Activated T-helper 17 cell treated with anti-CD3 and anti-CD28 coated beads, Interleukin-2, amount 50 U/mL, for 72 hours (primary cell): Measurements from ENCODE around the gene FKBP11. TPM values are rescaled to one million over a fixed set of nuclear protein-coding genes. Genes with fewer than 3 reads are reported as not detected.

Experiments
- ATAC-seq: fragments of 150-1000 bp; cut with Tn5 transposase; replicated peaks from 2 replicates; pipeline ENCODE4 v1.10.0; 2021; ENCODE audit warnings: mild to moderate bottlenecking, moderate library complexity
- H3K27ac Mint-ChIP-seq: one replicate; pipeline ENCODE4 v1.8.0; 2022; ENCODE audit warnings: mixed read lengths
- H3K27me3 Mint-ChIP-seq: one replicate; pipeline ENCODE4 v1.8.0; 2022; ENCODE audit warnings: mixed read lengths
- H3K36me3 Mint-ChIP-seq: one replicate; pipeline ENCODE4 v1.8.0; 2022; ENCODE audit warnings: low read depth, mild to moderate bottlenecking, mixed read lengths
- H3K4me1 Mint-ChIP-seq: one replicate; pipeline ENCODE4 v1.8.0; 2022; ENCODE audit warnings: mixed read lengths
- H3K4me3 Mint-ChIP-seq: one replicate; pipeline ENCODE4 v1.8.0; 2022; ENCODE audit warnings: mild to moderate bottlenecking, mixed read lengths
- H3K9me3 Mint-ChIP-seq: one replicate; pipeline ENCODE4 v1.8.0; 2022; ENCODE audit warnings: mixed read lengths
- total RNA-seq, 2 donors: library from RNA; stranded (reverse); gene quantifications; one replicate each; pipeline ENCODE4 v1.2.3, GENCODE V29; 2022

The FKBP11 gene
- total RNA-seq = 100 to 1,000 TPM in 1 of 2 donors, 10 to 100 TPM in 1; 55.0 to 100 TPM

- H3K9me3 Mint-ChIP-seq = peaks cover 3% of the 10 kb centered on the region
- H3K4me1 Mint-ChIP-seq = peaks cover 43% of the 10 kb centered on the region
- peaks cover 69% of the 10 kb centered on the region for H3K36me3 Mint-ChIP-seq
- ATAC-seq = peak; percentile 93
- H3K27ac Mint-ChIP-seq = peak within 1 kb of the TSS; percentile 94
- H3K27me3 Mint-ChIP-seq = no peaks in the 10 kb centered on the region
- peak within 1 kb of the TSS; percentile 88 for H3K4me3 Mint-ChIP-seq
These were observed at the start of gene FKBP11 for GRCh38 chr12:48925304-48926011. FKBP11 (minus strand) TSS chr12:48925492; CDS start chr12:48925428, 64 bp downstream.

- no peak for ATAC-seq
- Mint-ChIP-seq H3K27me3 (peaks cover 28% of the 10 kb centered on the region), H3K27ac (no peak overlapping the region), H3K4me1 (peaks cover 29% of the 10 kb centered on the region), H3K4me3 (no peak overlapping the region), H3K9me3 (no peaks in the 10 kb centered on the region), H3K36me3 (no peaks in the 10 kb centered on the region)
These were observed 48.8 kb upstream of the FKBP11 start for GRCh38 chr12:48973941-48974673.

GRCh38 chr12:48973531-48973930, 48.2 kb upstream of the FKBP11 start:
- no peaks in the 10 kb centered on the region for H3K9me3 Mint-ChIP-seq
- H3K27me3 Mint-ChIP-seq = peaks cover 23% of the 10 kb centered on the region

DNA sequence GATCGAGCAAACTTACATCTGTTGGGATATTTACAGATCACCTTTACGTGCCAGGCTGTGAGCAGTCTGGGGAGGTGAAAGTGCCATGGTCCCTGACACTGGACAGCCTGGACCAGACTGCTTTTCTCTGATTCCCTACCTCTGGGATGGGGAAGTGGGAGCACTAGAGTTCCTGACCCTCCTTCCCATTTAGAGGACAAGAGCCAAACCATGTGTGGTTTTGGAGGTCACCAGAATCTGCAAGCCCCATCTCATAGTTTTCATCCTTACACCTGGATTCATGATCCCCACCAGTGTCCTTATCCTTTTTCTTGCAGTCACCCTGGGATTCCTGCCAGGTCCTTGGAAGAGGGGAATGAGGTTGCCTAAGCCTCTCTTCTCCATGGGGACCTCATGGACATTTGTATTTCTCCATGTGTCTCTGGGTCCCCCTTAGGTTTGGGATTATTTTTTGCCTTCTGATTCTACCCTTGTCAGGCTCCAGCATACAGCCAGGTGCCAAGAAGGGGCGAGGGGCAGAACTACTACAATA, 47.7 kb upstream of the FKBP11 start:
- no peak for ATAC-seq
- H3K4me3 Mint-ChIP-seq = no peak overlapping the region
- H3K36me3 Mint-ChIP-seq = no peaks in the 10 kb centered on the region
- peaks cover 29% of the 10 kb centered on the region for H3K4me1 Mint-ChIP-seq
- H3K27ac Mint-ChIP-seq = no peak overlapping the region
- H3K9me3 Mint-ChIP-seq = no peaks in the 10 kb centered on the region
- H3K27me3 Mint-ChIP-seq = peaks cover 23% of the 10 kb centered on the region

More at GRCh38 chr12:48973531-48973930, 48.2 kb upstream of the FKBP11 start:
- Mint-ChIP-seq H3K36me3 (no peaks in the 10 kb centered on the region), H3K4me3 (no peak overlapping the region), H3K27ac (no peak overlapping the region), H3K4me1 (peaks cover 29% of the 10 kb centered on the region)
- no peak for ATAC-seq

DNA sequence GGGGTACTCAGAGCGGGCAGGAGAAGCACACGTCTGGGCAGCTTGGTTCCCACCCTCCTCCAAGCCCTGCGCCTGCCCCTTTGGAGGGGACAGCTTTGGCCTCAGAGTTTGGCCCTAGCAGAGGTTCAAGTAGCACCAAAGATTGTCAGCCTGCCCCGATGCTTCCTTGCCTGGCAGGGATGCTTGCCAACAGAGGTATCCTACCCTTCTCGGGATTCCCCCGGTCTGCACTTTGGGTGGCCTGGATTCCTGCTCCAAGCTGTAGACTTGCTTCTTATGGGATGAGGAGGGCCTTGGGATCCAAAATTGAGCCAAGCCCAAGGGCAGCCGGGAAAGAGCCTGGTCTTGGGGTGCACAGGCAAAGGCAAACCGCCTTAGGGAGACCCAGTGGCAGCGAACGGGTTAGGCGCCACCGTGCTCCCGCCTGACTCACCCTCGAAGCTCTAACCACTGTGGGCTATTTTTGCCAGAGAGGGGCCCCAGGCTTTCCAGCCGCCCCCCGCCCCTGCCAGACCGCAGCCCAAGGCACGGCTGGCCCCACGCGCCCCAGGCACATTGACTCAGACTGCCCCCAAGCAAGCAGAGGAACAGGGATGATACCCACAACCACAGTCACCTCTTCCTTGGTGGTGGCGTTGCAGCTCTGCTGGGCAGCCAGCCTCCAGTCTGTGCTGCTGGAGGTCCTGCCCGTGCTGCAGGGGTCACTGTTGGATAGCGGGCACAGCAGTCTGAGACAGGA, 47.1 kb upstream of the FKBP11 start:
- Mint-ChIP-seq H3K4me3 (peak overlapping the region; percentile 78), H3K27me3 (peaks cover 23% of the 10 kb centered on the region), H3K9me3 (no peaks in the 10 kb centered on the region), H3K4me1 (peaks cover 24% of the 10 kb centered on the region), H3K36me3 (no peaks in the 10 kb centered on the region), H3K27ac (no peak overlapping the region)
- peak; percentile 49 for ATAC-seq

DNA sequence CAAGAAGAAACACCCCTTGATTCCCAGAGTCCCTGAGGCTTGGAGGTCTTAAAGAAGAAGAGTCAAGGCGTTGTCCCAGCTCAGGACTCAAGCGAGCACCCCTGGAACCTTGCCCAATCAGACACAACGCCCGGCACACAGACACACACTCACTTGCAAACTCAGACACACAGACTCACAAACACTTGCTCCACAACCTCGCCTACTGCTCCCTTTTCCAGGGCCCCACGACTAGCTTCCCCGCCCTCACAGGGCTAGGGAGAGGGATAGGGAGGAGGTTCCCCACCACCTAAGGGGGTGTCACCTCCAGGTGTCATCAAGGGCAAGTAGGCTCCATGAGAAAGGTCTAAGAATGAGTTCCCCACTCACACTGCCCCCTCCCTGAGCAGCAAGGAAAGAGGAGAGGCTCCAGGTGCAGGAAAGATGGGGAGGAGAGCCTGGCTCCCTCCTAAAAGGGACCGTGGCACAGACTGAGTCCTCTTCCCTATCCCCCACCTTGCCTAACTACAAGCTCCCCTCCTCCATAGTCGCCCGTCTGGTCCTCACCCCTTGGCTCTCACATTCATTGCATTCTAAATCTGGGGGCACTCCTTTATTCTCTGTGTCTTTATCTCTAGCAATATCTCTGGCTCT, 45.5 kb upstream of the FKBP11 start:
- Mint-ChIP-seq H3K36me3 (no peaks in the 10 kb centered on the region), H3K27ac (no peak overlapping the region), H3K4me1 (peaks cover 17% of the 10 kb centered on the region), H3K9me3 (no peaks in the 10 kb centered on the region), H3K4me3 (peak overlapping the region; percentile 78), H3K27me3 (peaks cover 23% of the 10 kb centered on the region)
- ATAC-seq = no peak

GRCh38 chr12:48969833-48970701, 44.8 kb upstream of the FKBP11 start:
- Mint-ChIP-seq H3K27ac (no peak overlapping the region), H3K4me3 (peak overlapping the region; percentile 78), H3K36me3 (no peaks in the 10 kb centered on the region), H3K27me3 (peaks cover 23% of the 10 kb centered on the region), H3K4me1 (peaks cover 17% of the 10 kb centered on the region), H3K9me3 (no peaks in the 10 kb centered on the region)
- ATAC-seq = peak; percentile 31

DNA sequence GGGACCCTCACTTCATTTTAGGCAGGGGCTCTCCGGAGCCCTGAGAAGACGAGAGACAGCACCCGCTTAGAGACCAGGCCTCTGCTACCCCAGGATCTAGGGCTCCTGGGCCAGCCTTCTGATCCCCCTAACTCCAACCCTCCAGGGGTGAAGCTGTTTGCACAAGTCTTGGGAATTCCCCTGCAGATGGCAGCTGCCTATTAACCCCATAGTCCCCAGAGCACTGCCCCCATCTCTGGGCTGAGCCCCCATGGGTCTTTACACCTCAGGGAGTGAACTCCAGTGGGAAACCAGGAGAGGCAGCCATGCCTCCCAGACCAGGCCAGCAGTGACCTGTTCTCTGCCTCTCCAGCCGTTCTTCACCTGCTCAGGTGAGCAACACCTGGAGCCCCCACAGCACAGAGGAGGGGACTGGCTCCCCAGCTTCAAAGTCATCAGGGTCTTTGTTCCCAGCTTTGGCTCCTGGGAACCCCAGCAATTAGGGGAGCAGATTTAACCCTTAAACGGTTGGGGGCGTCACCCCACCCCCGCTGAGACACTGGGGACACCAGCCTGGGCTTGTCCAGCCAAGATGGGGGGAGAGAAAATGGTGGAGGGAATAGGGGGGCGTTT, 44.0 kb upstream of the FKBP11 start:
- Mint-ChIP-seq H3K4me3 (peak overlapping the region; percentile 37), H3K4me1 (peaks cover 17% of the 10 kb centered on the region), H3K36me3 (no peaks in the 10 kb centered on the region), H3K9me3 (no peaks in the 10 kb centered on the region), H3K27ac (no peak overlapping the region), H3K27me3 (peaks cover 18% of the 10 kb centered on the region)
- ATAC-seq = no peak

DNA sequence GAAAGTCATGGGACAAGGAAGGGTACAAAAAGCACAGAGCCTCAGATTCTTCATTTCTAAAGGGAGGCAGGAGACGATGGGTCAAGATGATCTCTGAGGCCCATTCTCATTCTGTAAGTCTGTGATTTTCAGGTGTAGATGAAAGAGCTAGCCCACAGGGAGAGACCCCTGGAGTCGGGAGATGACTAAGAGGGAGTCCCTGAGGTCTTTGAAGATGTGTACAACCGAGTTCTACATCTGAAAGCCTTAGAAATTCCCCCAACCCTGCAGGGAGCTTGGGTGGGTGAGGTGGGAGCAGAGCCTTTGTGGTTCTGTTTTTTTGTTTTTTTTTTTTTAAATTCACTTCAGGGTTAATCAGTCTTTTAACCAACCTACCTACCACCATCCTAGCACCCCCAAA, 43.2 kb upstream of the FKBP11 start:
- Mint-ChIP-seq H3K36me3 (no peaks in the 10 kb centered on the region), H3K9me3 (no peaks in the 10 kb centered on the region), H3K4me1 (peaks cover 17% of the 10 kb centered on the region), H3K27ac (no peak overlapping the region), H3K4me3 (no peak overlapping the region), H3K27me3 (peaks cover 15% of the 10 kb centered on the region)
- no peak for ATAC-seq

GRCh38 chr12:48967991-48968390, 42.7 kb upstream of the FKBP11 start:
- ATAC-seq = no peak
- Mint-ChIP-seq H3K27ac (no peak overlapping the region), H3K36me3 (no peaks in the 10 kb centered on the region)

DNA sequence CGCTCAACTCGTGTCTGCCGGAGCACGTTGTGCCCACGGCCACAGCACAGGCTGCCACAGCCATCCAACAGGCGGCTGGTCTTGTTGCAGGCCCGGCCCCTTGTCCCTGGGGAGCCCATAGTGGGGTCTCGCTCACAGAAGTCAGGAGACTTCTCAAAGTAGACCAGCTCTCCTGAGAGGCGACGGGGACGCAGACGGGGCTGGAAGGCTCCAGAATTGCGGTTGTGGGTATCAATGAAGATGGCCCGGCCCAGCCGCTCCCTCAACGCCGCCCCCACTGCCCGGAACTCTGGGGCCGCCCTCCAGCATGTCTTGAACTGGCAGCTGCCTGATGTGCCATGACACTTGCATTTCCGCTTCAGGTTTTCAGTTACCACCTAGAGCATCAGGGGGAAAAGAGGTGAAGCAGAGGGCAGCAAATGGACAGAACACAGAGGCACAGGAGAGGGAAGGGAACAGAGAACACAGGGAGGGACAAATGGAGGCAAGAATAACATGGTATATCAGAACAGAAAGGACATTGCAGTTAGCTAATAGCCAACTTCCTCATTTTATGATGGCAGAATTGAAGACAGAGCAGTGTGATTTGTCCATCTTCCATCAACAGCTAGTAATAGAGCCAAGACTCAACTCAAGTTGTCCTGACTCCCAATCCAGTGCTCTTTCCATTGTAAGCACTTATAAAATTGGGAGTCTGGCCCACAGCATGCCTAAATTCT, 41.0 kb upstream of the FKBP11 start:
- peaks cover 8% of the 10 kb centered on the region for H3K27me3 Mint-ChIP-seq
- no peak overlapping the region for H3K27ac Mint-ChIP-seq
- no peak overlapping the region for H3K4me3 Mint-ChIP-seq
- H3K36me3 Mint-ChIP-seq = no peaks in the 10 kb centered on the region
- H3K4me1 Mint-ChIP-seq = peaks cover 8% of the 10 kb centered on the region
- no peak for ATAC-seq
- H3K9me3 Mint-ChIP-seq = no peaks in the 10 kb centered on the region

More at GRCh38 chr12:48967991-48968390, 42.7 kb upstream of the FKBP11 start:
- peaks cover 17% of the 10 kb centered on the region for H3K4me1 Mint-ChIP-seq
- H3K9me3 Mint-ChIP-seq = no peaks in the 10 kb centered on the region
- no peak overlapping the region for H3K4me3 Mint-ChIP-seq
- H3K27me3 Mint-ChIP-seq = peaks cover 14% of the 10 kb centered on the region

GRCh38 chr12:48965298-48965838, 40.1 kb upstream of the FKBP11 start:
- Mint-ChIP-seq H3K4me1 (no peaks in the 10 kb centered on the region), H3K4me3 (no peak overlapping the region), H3K27ac (no peak overlapping the region), H3K36me3 (no peaks in the 10 kb centered on the region), H3K9me3 (no peaks in the 10 kb centered on the region), H3K27me3 (peaks cover 4% of the 10 kb centered on the region)
- peak; percentile 65 for ATAC-seq
